H9 (cell line): ENCODE measurements around the gene UTP4. TPM values are rescaled to one million over a fixed set of nuclear protein-coding genes. Genes with fewer than 3 reads are reported as not detected.

Experiments
- DNase-seq: peaks from one replicate; pipeline ENCODE4 v3.0.0-alpha.2; 2017
- H2AFZ ChIP-seq: one replicate; pipeline ENCODE4 v1.6.1; 2013; ENCODE audit warnings: mild to moderate bottlenecking, low read length, control low read depth, moderate library complexity
- H2AK5ac ChIP-seq: 2 replicates; pipeline ENCODE4 v1.6.1; 2013; ENCODE audit warnings: low read length, control low read depth, mixed read lengths; ENCODE audit not compliant: insufficient read length
- H2BK120ac ChIP-seq: one replicate; pipeline ENCODE4 v1.6.1; 2013; ENCODE audit warnings: low read depth, mild to moderate bottlenecking, low read length, control low read depth, inconsistent platforms; ENCODE audit not compliant: poor library complexity, severe bottlenecking
- H2BK12ac ChIP-seq: 2 replicates; pipeline ENCODE4 v1.6.1; 2013; ENCODE audit warnings: low read length, control low read depth, mixed read lengths, low read depth; ENCODE audit not compliant: insufficient read length
- H2BK15ac ChIP-seq: 2 replicates; pipeline ENCODE4 v1.6.1; 2013; ENCODE audit warnings: low read depth, low read length, control low read depth
- H2BK20ac ChIP-seq: one replicate; pipeline ENCODE4 v1.6.1; 2013; ENCODE audit warnings: low read depth, mild to moderate bottlenecking, low read length, control low read depth, inconsistent platforms; ENCODE audit not compliant: poor library complexity, severe bottlenecking
- H2BK5ac ChIP-seq: 2 replicates; pipeline ENCODE4 v1.6.1; 2013; ENCODE audit warnings: low read length, control low read depth, mixed read lengths; ENCODE audit not compliant: insufficient read length
- H3K14ac ChIP-seq: 2 replicates; pipeline ENCODE4 v1.6.1; 2013; ENCODE audit warnings: low read length, control low read depth; ENCODE audit not compliant: insufficient read depth
- H3K18ac ChIP-seq: 2 replicates; pipeline ENCODE4 v1.6.1; 2013; ENCODE audit warnings: low read depth, mild to moderate bottlenecking, mixed read lengths, low read length, control low read depth; ENCODE audit not compliant: insufficient read length
- H3K23ac ChIP-seq: 2 replicates; pipeline ENCODE4 v1.6.1; 2013; ENCODE audit warnings: low read length, control low read depth, mixed read lengths, low read depth; ENCODE audit not compliant: insufficient read length
- H3K23me2 ChIP-seq: 2 replicates; pipeline ENCODE4 v1.6.1; 2013; ENCODE audit warnings: low read depth, mild to moderate bottlenecking, mixed read lengths, low read length, control low read depth; ENCODE audit not compliant: insufficient read length, poor library complexity, severe bottlenecking
- H3K27ac ChIP-seq: 2 replicates; pipeline ENCODE4 v1.5.1; 2013; ENCODE audit warnings: low read length, control low read depth, mixed read lengths, low read depth; ENCODE audit not compliant: insufficient read length
- H3K27me3 ChIP-seq: 2 replicates; pipeline ENCODE4 v1.6.1; 2013; ENCODE audit warnings: low read length, control low read depth, inconsistent platforms; ENCODE audit not compliant: insufficient read depth
- H3K4ac ChIP-seq: 2 replicates; pipeline ENCODE4 v1.6.1; 2013; ENCODE audit warnings: low read depth, mild to moderate bottlenecking, control low read depth, inconsistent platforms, low read length, moderate library complexity
- H3K4me1 ChIP-seq: 2 replicates; pipeline ENCODE4 v1.6.1; 2013; ENCODE audit warnings: low read length, control low read depth, inconsistent platforms; ENCODE audit not compliant: insufficient read depth
- H3K4me2 ChIP-seq: 2 replicates; pipeline ENCODE4 v1.6.1; 2013; ENCODE audit warnings: low read length, control low read depth, mixed read lengths; ENCODE audit not compliant: insufficient read length, insufficient read depth
- H3K56ac ChIP-seq: 2 replicates; pipeline ENCODE4 v1.6.1; 2013; ENCODE audit warnings: low read depth, mild to moderate bottlenecking, mixed read lengths, low read length, control low read depth; ENCODE audit not compliant: insufficient read length
- H3K79me1 ChIP-seq: 2 replicates; pipeline ENCODE4 v1.6.1; 2013; ENCODE audit warnings: low read depth, mild to moderate bottlenecking, moderate library complexity, low read length, control low read depth, inconsistent platforms; ENCODE audit not compliant: insufficient read depth, poor library complexity, severe bottlenecking
- H3K79me2 ChIP-seq: 2 replicates; pipeline ENCODE4 v1.6.1; 2013; ENCODE audit warnings: low read length, control low read depth, inconsistent platforms; ENCODE audit not compliant: insufficient read depth
- H3K9ac ChIP-seq: 2 replicates; pipeline ENCODE4 v1.6.1; 2013; ENCODE audit warnings: low read length, control low read depth, mixed read lengths; ENCODE audit not compliant: insufficient read length; ENCODE audit errors: extremely low read depth
- H3K9me3 ChIP-seq: one replicate; pipeline ENCODE4 v1.6.1; 2013; ENCODE audit warnings: low read depth, low read length, inconsistent platforms; ENCODE audit not compliant: control insufficient read depth
- H3T11ph ChIP-seq: one replicate; pipeline ENCODE4 v1.6.1; 2013; ENCODE audit warnings: mild to moderate bottlenecking, low read length, control low read depth, inconsistent platforms
- H4K20me1 ChIP-seq: one replicate; pipeline ENCODE4 v1.6.1; 2013; ENCODE audit not compliant: control insufficient read depth, insufficient read length, insufficient read depth
- H4K5ac ChIP-seq: 2 replicates; pipeline ENCODE4 v1.6.1; 2013; ENCODE audit warnings: low read depth, mild to moderate bottlenecking, mixed read lengths, low read length, control low read depth; ENCODE audit not compliant: insufficient read length
- H4K8ac ChIP-seq: replicated peaks from 2 replicates; pipeline ENCODE4 v1.6.1; 2013; ENCODE audit warnings: low read length, control low read depth, mixed read lengths, low read depth; ENCODE audit not compliant: insufficient read length
- H4K91ac ChIP-seq: 2 replicates; pipeline ENCODE4 v1.6.1; 2013; ENCODE audit warnings: low read depth, mild to moderate bottlenecking, moderate library complexity, mixed read lengths, low read length, control low read depth; ENCODE audit not compliant: insufficient read length
- H3K27ac Mint-ChIP-seq, 3 experiments: 2 replicates in 2 of 3; 3 replicates in 1 of 3; pipeline ENCODE4 v1.8.0; 2020 to 2021; ENCODE audit warnings: mixed read lengths in 3 of 3, mild to moderate bottlenecking in 1 of 3, moderate library complexity in 1 of 3
- H3K27me3 Mint-ChIP-seq: 2 replicates; pipeline ENCODE4 v1.8.0; 2021; ENCODE audit warnings: low read depth, mild to moderate bottlenecking, moderate library complexity, mixed read lengths
- H3K36me3 Mint-ChIP-seq, 3 experiments: 2 replicates in 2 of 3; 3 replicates in 1 of 3; pipeline ENCODE4 v1.8.0; 2020 to 2021; ENCODE audit warnings: low read depth in 3 of 3, mixed read lengths in 3 of 3; ENCODE audit not compliant: insufficient read depth in 1 of 3
- H3K4me1 Mint-ChIP-seq, 2 experiments: 2 replicates each; pipeline ENCODE4 v1.8.0; 2020; ENCODE audit warnings: mixed read lengths in 2 of 2
- H3K4me3 Mint-ChIP-seq, 2 experiments: 2 replicates in 1 of 2; 3 replicates in 1 of 2; pipeline ENCODE4 v1.8.0; 2020 to 2021; ENCODE audit warnings: mild to moderate bottlenecking in 2 of 2, mixed read lengths in 2 of 2, moderate library complexity in 1 of 2
- H3K9me3 Mint-ChIP-seq, 2 experiments: 2 replicates in 1 of 2; 3 replicates in 1 of 2; pipeline ENCODE4 v1.8.0; 2020; ENCODE audit warnings: mild to moderate bottlenecking in 2 of 2, mixed read lengths in 2 of 2, moderate library complexity in 1 of 2
- CTCF ChIP-seq: fragments of 200-600 bp; sonication (generic); conservative IDR thresholded peaks from 3 replicates; pipeline ENCODE4 v1.8.0; 2021; ENCODE audit warnings: antibody characterized with exemption, mild to moderate bottlenecking
- WGBS: extraction: QIAGEN DNeasy Blood & Tissue Kit; methylation state at CpG from one replicate; pipeline ENCODE4 v1.1.7; 2013; ENCODE audit warnings: missing lambda C conversion rate, low lambda C conversion rate, mixed read lengths; ENCODE audit not compliant: insufficient read length; ENCODE audit errors: extremely low coverage; 5-methylcytosine and 5-hydroxymethylcytosine counted together
- total RNA-seq: library from RNA; stranded (reverse); gene quantifications from 2 replicates; pipeline ENCODE4 v1.2.1, GENCODE V29; 2021

Gene UTP4
- total RNA-seq, 1 experiment from 2014 or later, result 94.0 TPM

GRCh38 chr16:69094501-69094900 lies 37.9 kb upstream of the UTP4 start:
- no peak for TF ChIP-seq CTCF
- Histone ChIP-seq H3K4me2 (no peak overlapping the region), H3K4ac (no peak overlapping the region), H2AFZ (no peak overlapping the region), H3K23me2 (no peaks in the 10 kb centered on the region), H3K4me1 (peaks cover 8% of the 10 kb centered on the region; the same call in 1 of the 2 replicates), H3K9ac (no peak overlapping the region), H4K8ac (no peak overlapping the region), H3K18ac (no peak overlapping the region), H3K27me3 (no peaks in the 10 kb centered on the region), H4K20me1 (no peaks in the 10 kb centered on the region), H2BK15ac (no peak overlapping the region), H3K27ac (no peak overlapping the region), H4K5ac (no peak overlapping the region), H3K23ac (no peak overlapping the region), H3K14ac (no peak overlapping the region), H2BK5ac (no peak overlapping the region), H2BK20ac (no peak overlapping the region), H2AK5ac (no peak overlapping the region), H4K91ac (no peak overlapping the region), H3K79me1 (no peaks in the 10 kb centered on the region), H3T11ph (no peak overlapping the region), H3K56ac (no peak overlapping the region), H2BK12ac (no peak overlapping the region), H3K79me2 (no peaks in the 10 kb centered on the region), H2BK120ac (no peak overlapping the region), H3K9me3 (no peaks in the 10 kb centered on the region)
- H3K27ac Mint-ChIP-seq, result peak overlapping the region in 2 of 3 experiments; percentile 6 to 31; a peak in 3 of 7 replicates
- H3K36me3 Mint-ChIP-seq, result no peaks in the 10 kb centered on the region
- H3K27me3 Mint-ChIP-seq, result no peaks in the 10 kb centered on the region
- no peaks in the 10 kb centered on the region for H3K9me3 Mint-ChIP-seq
- no CpG with 5 or more reads among the region's 5 CpGs for WGBS
- DNase-seq, result no peak
- H3K4me3 Mint-ChIP-seq, result no peak overlapping the region
- peaks cover 26 to 29% of the 10 kb centered on the region in 2 experiments for H3K4me1 Mint-ChIP-seq
